Fibroblast of lung (primary cell): ENCODE measurements around the gene SAMD8. TPM values are rescaled to one million over a fixed set of nuclear protein-coding genes. Genes with fewer than 3 reads are reported as not detected.
A peak's percentile ranks its signal among the peaks of the same experiment; 100 is the strongest.
"Not testable (repeated sequence)": the region's sequence is repeated elsewhere in the genome, so short reads cannot be mapped to it uniquely, and the experiment has no call there.

ENCODE experiments used
- DNase-seq, 2 donors: peaks; one replicate each; pipeline versions ENCODE4 v3.0.0 to v3.0.0-alpha.2; 2010; ENCODE audit warnings: low read depth in 2 of 2
- H2AFZ ChIP-seq: 2 replicates; pipeline ENCODE4 v1.5.1; 2012; ENCODE audit warnings: low read length, control low read depth, inconsistent platforms
- H3K27ac ChIP-seq: 2 replicates; pipeline ENCODE4 v1.5.1; 2011; ENCODE audit warnings: low read length, control low read depth; ENCODE audit not compliant: insufficient read depth
- H3K27me3 ChIP-seq: 2 replicates; pipeline ENCODE4 v1.5.1; 2011; ENCODE audit warnings: mild to moderate bottlenecking, low read length; ENCODE audit not compliant: control insufficient read depth, insufficient read depth
- H3K36me3 ChIP-seq: 2 replicates; pipeline ENCODE4 v1.5.1; 2011; ENCODE audit warnings: low read length; ENCODE audit not compliant: control insufficient read depth, insufficient read depth
- H3K4me1 ChIP-seq: 2 replicates; pipeline ENCODE4 v1.5.1; 2011; ENCODE audit warnings: low read length; ENCODE audit not compliant: control insufficient read depth, insufficient read depth; ENCODE audit errors: extremely low read depth
- H3K4me2 ChIP-seq: 2 replicates; pipeline ENCODE4 v1.5.1; 2011; ENCODE audit warnings: low read length, control low read depth; ENCODE audit not compliant: insufficient read depth; ENCODE audit errors: extremely low read depth
- H3K4me3 ChIP-seq, 4 experiments: fragments of 200-600 bp in 1 of 4; sonication (generic) in 1 of 4; replicated peaks in 1 of 4; 2 replicates each; pipeline ENCODE4 v1.5.1; 2011 to 2016; ENCODE audit warnings: low read length in 4 of 4, low read depth in 3 of 4, mild to moderate bottlenecking in 3 of 4, control low read depth in 2 of 4, inconsistent platforms in 1 of 4, mixed read lengths in 1 of 4; ENCODE audit not compliant: insufficient read depth in 1 of 4; ENCODE audit errors: control extremely low read depth in 1 of 4
- H3K79me2 ChIP-seq: 2 replicates; pipeline ENCODE4 v1.5.1; 2012; ENCODE audit warnings: mild to moderate bottlenecking, low read length, inconsistent platforms; ENCODE audit not compliant: control insufficient read depth, insufficient read depth
- H3K9ac ChIP-seq: 2 replicates; pipeline ENCODE4 v1.5.1; 2011; ENCODE audit warnings: mild to moderate bottlenecking, low read length, control low read depth; ENCODE audit not compliant: insufficient read depth
- H3K9me3 ChIP-seq: 2 replicates; pipeline ENCODE4 v1.5.1; 2012; ENCODE audit warnings: low read depth, low read length; ENCODE audit not compliant: control insufficient read depth, insufficient read depth
- H4K20me1 ChIP-seq: 2 replicates; pipeline ENCODE4 v1.5.1; 2011; ENCODE audit warnings: low read length; ENCODE audit not compliant: control insufficient read depth, insufficient read depth; ENCODE audit errors: extremely low read depth
- CTCF ChIP-seq, 2 donors: IDR thresholded peaks in 1 of 2; conservative IDR thresholded peaks in 1 of 2; 1 replicate in 1 of 2; 2 replicates in 1 of 2; pipeline ENCODE4 v1.5.1; 2011 to 2012; ENCODE audit warnings: low read length in 2 of 2, control low read depth in 1 of 2, inconsistent platforms in 1 of 2, low read depth in 1 of 2, mild to moderate bottlenecking in 1 of 2
- EZH2 ChIP-seq: IDR thresholded peaks from 2 replicates; pipeline ENCODE4 v1.5.1; 2012; ENCODE audit warnings: low read length, control low read depth, mild to moderate bottlenecking; ENCODE audit errors: missing control alignments
- polyA plus RNA-seq, 2 donors: library from polyadenylated mRNA; depleted of rRNA in 1 of 2; stranded (reverse) in 1 of 2; unstranded in 1 of 2; fragments of >200 nt; gene quantifications; 2 replicates each; pipeline ENCODE4 v1.2.1, GENCODE V29; 2011 to 2012; ENCODE audit warnings: missing spikeins in 1 of 2
- total RNA-seq: library from RNA; depleted of rRNA; stranded (reverse); fragments of >200 nt; gene quantifications from 2 replicates; pipeline ENCODE4 v1.2.1, GENCODE V29; 2014

The SAMD8 gene
- total and polyA plus RNA-seq, 2 donors (not counting 1 experiment from before 2014, with no cell fraction given), result 32.5 to 51.5 TPM

GRCh38 chr10:75127471-75127870 lies 16.0 kb downstream of the SAMD8 start:
- Histone ChIP-seq H2AFZ (no peak overlapping the region), H3K4me1 (no peaks in the 10 kb centered on the region), H3K36me3 (peaks cover 4% of the 10 kb centered on the region), H3K9me3 (no peaks in the 10 kb centered on the region), H3K79me2 (peaks cover 22% of the 10 kb centered on the region), H3K9ac (no peak overlapping the region), H4K20me1 (no peaks in the 10 kb centered on the region), H3K27ac (no peak overlapping the region), H3K4me2 (no peak overlapping the region), H3K27me3 (no peaks in the 10 kb centered on the region), H3K4me3 (no peak overlapping the region)
- no peak for TF ChIP-seq EZH2
- no peak for TF ChIP-seq CTCF (conservative IDR thresholded peaks at IDR 0.05 in 1 of 2, IDR thresholded peaks at IDR 0.05 in 1 of 2; ENCODE audit: low read depth in 1 of 2, low read length in 2 of 2)
- peak in 1 of 2 donors; percentile 27 for DNase-seq

GRCh38 chr10:75128985-75129384 lies 17.5 kb downstream of the SAMD8 start:
- H3K9ac ChIP-seq, H3K36me3 ChIP-seq, H3K27ac ChIP-seq, H3K4me2 ChIP-seq, H3K4me1 ChIP-seq, H4K20me1 ChIP-seq, H3K9me3 ChIP-seq, H2AFZ ChIP-seq, H3K4me3 ChIP-seq, DNase-seq, H3K27me3 ChIP-seq: not testable (repeated sequence)
- peaks cover 16% of the 10 kb centered on the region for H3K79me2 ChIP-seq

- Histone ChIP-seq H3K9ac (no peak overlapping the region), H3K9me3 (no peaks in the 10 kb centered on the region), H2AFZ (no peak overlapping the region), H3K27me3 (no peaks in the 10 kb centered on the region), H3K4me1 (no peaks in the 10 kb centered on the region), H3K27ac (no peak overlapping the region), H3K36me3 (peaks cover 4% of the 10 kb centered on the region), H4K20me1 (no peaks in the 10 kb centered on the region), H3K4me3 (no peak overlapping the region), H3K4me2 (no peak overlapping the region), H3K79me2 (peaks cover 16% of the 10 kb centered on the region)
- TF ChIP-seq CTCF (conservative IDR thresholded peaks at IDR 0.05 in 1 of 2, IDR thresholded peaks at IDR 0.05 in 1 of 2; ENCODE audit: low read depth in 1 of 2, low read length in 2 of 2) (no peak), EZH2 (no peak)
- DNase-seq, result no peak
These were observed 18.1 kb downstream of the SAMD8 start for GRCh38 chr10:75129537-75129936.

GRCh38 chr10:75133701-75134100 lies 22.2 kb downstream of the SAMD8 start:
- H3K4me1 ChIP-seq, DNase-seq, H4K20me1 ChIP-seq, H3K27me3 ChIP-seq, H3K9me3 ChIP-seq, H3K9ac ChIP-seq, H3K79me2 ChIP-seq, H3K36me3 ChIP-seq, H3K4me2 ChIP-seq, H3K4me3 ChIP-seq, H2AFZ ChIP-seq, H3K27ac ChIP-seq: not testable (repeated sequence)
